Putamen (tissue), 1 donor: ENCODE results near the gene LRRC15.

Experiments used
- DNase-seq: peaks from one replicate; pipeline ENCODE4 v3.0.0-alpha.2; 2016; ENCODE audit warnings: low spot score

LRRC15 gene

DNA sequence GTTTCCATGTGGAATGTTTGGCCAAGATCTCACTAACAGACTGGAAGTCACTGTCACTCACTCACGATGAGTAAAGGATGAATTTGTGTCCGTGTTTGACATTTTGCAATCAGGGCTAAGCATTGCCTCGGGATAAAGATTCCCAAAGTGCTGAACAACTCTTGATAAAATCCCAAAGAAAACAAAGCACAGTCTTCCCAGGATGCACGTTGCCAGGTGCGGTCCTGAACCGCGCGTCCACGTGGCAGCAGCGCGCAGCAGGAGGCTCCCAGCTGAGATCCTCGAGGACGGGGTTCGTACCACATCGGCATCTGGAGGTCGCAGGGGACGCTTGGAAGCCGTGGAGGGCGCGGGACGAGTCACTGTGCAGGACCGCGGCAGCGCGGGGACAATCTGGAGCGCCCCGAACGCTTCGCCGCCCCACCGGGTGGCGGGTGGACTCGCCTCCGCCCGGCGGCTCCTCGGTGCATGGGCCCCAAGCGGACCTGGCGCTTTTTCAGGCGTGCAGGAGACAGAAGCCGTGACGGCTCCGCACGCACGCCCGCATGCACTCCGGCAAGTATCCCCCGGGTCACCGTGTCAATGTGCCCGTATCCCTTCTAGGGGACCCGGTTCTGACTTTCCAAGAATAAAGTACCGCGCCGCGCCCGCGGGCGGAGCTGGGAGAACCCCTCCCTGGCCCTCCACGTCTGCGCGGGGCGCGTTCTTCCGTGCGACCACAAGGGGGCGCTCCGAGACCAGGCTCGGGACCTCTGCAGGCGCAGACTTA lies 36.1 kb downstream of the LRRC15 start:
- peak; percentile 82 for DNase-seq

DNA sequence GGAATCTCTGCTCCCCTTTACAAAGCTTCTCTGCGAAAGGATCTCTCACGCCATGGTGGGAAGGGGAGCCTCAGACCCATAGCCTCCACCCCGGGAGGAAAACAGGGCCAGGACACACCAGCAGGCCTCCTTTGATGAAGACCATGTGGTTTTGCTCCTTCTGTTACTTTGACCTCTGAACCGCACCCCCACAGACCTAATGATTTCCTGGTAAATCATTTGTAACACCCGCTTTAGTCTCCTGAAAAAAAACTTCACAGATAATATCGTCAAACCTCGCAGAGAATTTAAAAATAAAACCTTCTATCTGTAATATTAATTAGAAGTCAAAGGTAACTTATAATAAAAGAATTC lies 36.7 kb downstream of the LRRC15 start:
- DNase-seq = no peak

DNA sequence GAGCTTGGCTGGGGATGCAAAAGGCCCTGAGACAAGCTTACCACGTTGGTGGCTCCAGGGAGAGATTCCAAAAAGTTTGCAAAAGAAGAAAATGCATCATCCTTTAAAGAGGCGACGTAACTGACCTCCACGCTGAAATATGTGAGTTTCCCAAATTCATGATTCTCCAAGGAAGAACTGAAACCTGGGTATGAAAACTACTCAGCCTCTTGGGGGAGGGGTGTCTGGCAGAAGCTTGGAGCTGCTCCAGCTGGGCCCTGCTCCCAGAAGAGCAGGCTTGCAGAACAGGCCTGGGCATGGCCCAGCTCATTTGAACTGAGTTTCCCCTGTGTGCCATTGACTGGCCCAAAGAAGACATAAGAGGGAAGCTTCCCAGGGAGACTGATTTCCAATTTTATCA lies 39.0 kb downstream of the LRRC15 start:
- DNase-seq = peak; percentile 41

DNA sequence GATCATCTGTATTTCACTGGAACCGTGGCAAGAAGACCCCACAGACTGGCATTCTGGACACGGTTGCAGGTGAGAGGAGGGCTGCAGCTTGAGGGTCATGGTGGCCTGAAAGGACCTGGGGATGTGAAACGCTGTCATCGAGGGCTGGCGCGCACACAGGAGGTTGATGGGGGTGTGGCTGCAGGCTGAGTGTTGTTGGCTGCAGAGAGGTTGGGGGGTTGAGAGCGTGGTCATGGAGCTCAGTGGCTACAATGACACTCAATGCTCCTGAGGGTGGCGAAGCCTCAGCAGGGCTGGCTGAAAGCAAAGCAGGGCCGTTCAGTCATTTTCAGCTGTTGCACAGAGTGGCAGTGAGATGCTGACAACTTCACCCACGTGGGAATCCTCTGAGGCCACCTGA lies 39.4 kb downstream of the LRRC15 start:
- no peak for DNase-seq

DNA sequence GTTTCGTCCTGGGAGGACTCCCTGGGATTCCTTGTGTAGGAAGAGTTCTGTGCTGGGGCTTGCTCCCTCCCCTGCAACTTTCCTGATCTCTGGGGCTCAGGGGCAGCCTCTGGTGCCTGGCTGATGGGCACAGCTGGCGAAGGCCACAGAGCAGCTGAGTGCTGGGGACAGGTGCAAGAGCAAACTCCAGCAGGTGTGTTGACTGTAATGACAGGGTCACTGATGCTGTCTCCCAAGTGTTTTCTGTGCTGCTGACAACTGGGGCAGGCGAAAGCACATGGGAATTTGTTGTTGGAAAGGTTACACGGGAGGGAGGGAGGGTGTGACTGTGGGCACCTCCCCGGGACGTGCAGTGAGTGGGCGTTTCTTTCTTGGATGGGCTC lies 40.0 kb downstream of the LRRC15 start:
- no peak for DNase-seq

DNA sequence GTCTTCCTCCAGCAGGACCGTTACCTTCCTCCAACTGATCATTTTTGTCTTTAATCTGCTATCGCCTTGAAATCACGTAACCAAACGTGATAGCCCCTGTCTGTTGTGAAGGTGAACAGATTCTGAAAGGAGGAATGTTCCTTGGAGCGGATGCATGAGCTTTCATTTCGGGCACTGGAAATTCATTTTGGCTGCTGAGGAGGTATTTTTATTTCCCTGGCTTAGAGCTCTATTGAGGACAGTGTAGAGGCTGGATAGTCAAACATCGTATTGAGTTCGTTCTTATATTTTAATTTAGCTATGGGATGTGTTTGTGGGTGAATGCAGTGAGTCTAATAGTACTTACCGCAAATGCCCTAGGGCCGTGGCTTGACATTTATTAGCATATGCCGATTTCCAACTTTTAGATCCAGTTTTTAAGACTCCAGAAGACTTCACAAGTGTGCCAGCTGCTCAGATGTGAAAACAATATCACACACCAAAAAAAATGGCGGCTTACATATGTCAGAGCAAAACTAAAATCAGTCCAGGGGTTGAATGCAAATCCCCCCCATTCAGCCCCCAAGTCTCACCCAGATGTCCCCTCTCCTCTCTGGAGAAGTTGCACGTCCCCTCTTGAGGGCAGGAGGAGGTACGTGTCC lies 40.5 kb downstream of the LRRC15 start:
- DNase-seq = no peak

DNA sequence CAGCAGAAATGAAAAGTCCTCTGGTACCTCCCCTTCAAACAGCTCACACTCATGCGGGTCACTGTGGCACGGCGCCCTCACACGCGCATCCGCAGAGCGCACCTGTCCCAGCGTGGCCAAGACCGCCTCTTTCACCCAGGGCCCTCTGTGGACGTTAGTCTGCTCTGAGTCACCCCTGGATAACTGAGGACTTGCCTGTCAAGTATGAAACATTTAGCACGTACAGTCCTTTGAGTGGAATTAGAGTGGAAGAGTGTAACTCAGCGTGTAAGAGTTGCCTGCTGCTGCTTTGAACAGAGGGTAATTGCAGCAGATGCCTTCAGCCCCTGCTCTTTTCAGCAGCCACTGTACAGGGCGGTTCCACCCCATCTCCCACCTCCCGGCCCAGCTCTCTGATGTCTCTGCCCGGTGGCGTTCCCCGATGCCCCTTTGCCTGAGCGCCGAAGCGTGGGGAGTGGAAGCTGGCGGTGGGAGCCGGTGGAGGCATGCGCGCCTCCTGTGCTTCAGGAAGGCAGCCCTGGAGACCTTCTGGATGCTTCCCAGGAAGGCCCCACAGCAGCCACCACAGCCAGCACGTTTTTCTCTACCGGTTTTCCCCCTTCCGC lies 41.4 kb downstream of the LRRC15 start:
- DNase-seq = no peak

DNA sequence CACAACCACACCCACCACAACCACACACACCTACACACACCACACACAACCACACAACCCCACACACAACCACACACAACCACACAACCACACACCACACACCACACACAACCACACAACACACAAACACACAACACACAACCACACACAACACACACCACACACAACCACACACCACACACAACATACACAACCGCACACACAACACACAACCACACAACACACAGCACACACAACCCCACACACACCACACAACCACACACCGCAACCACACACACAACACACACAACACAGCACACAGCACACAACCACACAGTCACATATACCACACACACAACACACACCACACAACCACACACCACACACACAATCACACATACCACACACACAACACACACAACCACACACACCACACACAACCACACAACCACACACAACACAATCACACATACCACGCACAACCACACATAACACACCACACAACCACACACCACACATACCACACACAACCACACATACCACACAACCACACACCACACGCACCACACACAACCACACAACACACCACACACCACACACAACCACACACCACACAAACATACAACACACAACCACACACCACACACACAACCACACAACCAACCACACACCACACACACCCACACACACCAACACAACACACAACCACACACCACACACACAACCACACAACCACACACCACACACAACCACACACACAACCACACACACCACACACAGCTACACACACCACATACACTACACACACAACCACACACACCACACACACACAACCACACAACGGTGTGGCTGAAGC lies 42.1 kb downstream of the LRRC15 start:
- no peak for DNase-seq

DNA sequence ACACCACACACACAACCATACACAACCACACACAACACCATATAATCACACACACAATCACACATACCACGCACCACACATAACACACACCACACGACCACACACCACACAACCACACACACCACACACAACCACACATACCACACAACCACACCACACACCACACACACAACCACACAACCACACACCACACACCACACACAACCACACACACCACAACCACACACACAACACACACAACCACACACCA lies 42.6 kb downstream of the LRRC15 start:
- no peak for DNase-seq

DNA sequence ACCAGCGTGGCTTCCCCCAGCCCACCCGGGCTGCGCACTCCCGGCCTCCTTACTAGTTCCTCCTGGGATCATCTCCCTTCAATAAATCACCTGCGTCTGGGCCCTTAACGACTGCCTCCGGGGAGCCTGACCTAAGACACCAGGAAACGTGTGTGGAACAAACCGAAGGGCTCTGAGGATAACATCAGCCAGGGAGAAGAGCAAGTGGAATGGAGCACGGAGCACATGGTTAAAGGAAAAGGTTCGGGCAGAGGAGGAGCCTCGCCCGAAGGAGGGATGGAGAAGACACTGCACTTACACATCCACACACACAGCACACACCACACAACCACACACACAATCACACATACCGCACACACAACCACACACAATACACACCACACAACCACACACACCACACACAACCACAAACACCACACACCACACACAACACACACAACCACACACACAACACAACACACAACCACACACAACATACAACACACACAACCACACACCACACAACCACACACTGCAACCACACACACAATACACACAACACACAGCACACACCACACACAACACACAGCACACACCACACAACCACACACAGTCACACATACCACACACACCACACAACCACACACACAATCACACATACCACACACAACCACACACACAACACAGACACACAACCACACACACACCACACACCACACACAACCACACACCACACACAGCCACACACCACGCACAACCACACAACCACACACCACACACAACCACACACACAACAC lies 43.2 kb downstream of the LRRC15 start:
- DNase-seq = no peak

DNA sequence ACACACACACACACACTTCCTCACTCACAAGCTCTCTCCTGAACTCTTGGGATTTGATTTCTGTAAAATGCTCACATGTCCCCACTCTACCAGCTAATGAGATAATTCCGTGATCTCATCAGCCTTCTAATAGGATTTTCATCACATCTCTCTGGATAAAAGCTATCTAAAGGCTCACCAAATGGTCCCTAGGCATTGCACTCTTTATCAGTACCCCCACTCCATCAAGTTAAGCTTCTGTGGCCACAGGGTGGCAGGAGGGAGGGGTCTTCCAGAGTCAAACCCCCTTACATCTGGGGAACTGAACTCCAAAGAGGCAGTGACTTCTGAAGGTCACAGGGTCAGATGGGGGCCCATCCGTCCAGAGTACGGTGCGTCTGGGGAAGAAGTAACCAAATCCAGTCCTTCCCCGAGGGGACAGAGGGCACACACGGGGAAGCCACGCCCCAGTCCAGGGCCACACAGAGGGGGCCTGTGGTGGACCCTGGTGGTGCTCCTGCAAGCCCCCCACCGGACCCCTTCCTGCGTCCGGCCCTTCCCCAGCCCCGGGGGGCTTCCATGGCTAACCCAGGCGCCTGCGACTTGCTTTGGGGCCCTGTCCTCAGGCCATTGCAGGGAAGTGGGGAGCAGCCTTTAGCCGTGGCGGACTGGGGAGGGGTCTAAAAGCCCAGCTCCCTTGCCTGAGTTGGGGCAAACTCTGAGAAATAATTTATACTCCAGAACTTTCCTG lies 44.0 kb downstream of the LRRC15 start:
- DNase-seq = no peak

DNA sequence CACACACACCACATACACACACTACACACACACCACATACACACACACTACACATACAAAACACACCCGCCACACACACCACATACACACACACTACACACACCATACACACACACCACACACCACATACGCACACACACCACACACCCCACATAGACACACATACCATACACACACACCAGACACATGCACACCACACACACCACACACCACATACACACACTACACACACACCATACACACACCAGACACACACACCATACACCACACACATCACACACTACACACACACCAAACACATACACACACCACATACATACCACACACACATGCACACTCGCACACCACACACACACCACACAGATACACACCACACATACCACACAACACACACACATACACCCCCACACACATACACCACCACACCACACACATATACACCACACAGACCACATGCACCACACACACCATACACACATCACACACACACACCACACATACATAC lies 44.7 kb downstream of the LRRC15 start:
- no peak for DNase-seq

DNA sequence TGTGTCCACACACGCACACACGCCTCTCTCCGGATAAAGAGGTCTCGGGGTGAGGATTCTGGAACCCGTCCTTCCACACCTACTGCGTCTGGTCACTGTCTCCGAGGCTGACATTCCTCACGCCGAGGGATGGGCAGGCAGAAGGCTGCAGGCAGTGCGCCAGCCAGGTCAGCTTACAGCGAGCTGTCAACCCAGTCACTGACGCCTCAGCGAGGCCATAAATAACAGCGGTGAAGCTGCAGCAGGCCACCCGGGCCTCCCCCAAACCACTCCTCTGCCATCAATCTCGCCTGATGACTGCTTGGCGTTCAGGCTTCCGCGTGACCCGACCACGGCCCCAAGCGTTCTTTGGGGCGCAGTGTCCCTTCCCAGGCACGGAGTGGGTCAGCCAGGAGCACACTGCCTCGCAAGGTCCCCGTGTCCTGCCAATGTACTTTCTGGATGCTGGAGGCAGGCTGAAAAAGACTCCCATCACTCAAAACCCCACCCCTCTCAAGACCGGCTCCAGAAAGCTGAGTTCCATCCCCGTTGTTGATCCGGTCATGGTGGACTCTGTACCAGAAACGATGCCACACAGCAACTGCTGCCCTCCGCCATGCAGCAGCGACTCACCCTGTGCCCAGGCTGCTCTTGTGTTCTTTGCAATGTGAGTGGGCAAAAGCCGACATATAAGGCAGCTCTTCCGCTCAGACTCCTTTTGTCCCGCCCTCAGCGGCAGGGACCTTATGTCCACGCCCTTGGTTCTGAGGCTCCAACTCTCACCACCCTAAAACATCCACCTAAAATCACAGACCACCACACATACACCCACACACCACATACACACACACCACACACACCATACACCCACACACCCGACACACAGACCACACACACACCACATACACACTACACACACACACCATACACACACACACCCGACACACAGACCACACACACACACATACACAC lies 45.5 kb downstream of the LRRC15 start:
- no peak for DNase-seq

DNA sequence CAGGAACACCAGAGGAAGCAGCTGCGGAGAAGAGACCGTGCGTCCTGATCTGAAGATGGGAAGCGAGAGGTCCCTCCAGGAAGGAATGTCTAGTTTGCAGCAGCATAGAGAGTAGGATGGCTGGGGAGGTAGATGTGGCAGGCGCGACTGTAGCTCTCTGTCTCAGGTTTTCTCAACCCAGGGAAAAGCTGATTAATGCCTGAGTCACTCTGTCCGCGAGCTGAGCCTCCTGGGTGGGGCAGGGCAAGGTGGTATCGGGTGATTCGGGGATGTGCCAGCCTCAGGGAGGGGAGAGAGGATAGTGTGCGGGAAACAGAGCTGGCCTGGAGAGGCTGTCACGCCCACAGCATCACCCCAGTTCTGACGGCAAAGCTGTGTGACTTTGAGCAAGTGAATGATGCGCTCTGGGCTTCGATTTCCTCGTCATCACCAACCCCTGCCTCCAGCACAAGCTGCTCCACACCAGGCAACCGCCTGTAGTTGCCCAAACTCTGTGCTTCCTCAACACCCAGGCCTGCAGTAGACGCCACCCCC lies 46.8 kb downstream of the LRRC15 start:
- no peak for DNase-seq

DNA sequence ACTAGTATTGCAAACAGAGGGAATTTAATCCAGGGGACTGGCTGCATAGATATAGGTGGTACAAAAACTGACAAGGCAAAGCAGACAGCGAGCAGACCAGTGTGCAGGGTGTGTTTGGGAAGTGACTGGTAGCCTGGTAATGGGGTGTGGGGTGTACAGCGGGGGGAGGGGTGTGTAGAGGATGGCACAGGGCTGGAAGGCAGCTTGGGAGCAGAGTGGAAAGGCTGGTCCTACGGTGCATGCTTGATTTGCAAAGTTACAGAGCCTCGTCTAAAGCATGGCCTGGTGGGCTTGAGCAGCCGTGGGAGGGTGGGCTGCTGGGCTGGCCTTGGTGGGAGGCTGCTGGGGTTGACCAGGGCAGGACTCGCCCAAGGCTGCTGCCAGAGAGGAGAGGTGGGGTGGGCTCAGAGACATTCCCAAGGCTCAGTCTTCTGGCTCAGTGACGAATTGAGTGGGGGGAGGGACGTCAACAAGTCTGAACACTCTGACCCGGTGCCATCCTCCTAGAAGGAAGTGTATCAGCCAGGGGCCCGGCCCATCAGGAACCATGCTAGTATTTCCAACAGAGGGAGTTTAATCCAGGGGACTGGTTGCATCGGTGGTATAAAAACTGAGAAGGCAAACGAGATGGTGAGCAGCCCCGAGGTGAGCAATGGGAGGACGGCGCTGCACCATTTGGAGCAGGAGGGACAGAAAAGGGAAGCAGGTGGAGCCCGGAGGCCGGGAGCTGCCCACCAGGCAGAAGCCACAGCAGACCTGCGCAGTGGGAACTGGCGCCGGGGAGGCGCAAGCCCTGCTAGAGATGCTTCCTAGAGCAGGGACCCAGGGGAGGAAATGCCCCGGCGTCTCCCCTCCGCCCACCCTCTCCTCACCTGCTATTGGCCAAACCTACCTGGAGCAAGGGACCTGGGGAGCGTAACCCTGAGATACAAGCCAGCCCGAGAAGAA lies 47.6 kb downstream of the LRRC15 start:
- no peak for DNase-seq

DNA sequence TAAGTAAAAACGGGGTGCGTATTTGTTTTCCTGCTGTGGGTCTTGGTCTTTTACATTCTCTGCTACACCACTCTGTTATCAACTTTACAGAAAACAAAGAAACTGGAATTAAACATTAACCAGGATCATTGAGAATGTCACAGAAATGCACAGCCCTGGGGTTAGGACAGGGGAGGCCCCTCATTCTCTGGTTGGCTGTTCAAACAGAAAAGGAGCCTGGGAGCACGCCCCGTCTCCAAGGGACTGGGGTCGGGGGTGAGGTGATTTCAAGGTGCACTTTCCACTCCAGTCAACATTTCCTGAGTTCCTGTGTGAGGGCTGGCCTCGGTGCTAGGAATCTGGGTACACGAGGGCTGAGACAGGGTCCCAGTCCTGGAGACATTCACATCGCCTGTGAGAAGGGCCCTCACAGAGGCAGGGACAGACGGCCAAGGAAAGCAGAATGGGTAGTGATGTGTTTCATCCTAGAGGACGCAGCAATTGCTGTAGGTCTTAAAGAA lies 48.7 kb downstream of the LRRC15 start:
- DNase-seq = no peak

DNA sequence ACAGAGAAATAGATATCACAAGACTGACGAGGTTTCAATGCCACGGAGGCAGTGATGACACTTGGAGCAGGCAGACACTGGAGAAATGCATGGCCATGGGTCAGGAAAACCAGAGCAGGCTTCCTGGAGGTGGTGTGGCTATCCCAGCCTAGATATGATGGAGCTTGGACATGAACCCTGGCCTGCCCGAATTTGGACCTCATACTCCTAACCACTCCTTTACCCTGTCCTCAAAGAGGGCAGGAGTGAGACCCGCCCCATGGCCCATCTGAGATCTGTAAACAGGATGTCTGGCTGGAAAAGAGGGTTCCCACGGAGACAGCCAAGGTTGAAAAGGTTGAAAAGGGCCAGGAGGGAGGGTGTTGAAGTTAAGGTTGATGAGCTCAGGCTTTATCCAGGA lies 49.4 kb downstream of the LRRC15 start:
- no peak for DNase-seq

DNA sequence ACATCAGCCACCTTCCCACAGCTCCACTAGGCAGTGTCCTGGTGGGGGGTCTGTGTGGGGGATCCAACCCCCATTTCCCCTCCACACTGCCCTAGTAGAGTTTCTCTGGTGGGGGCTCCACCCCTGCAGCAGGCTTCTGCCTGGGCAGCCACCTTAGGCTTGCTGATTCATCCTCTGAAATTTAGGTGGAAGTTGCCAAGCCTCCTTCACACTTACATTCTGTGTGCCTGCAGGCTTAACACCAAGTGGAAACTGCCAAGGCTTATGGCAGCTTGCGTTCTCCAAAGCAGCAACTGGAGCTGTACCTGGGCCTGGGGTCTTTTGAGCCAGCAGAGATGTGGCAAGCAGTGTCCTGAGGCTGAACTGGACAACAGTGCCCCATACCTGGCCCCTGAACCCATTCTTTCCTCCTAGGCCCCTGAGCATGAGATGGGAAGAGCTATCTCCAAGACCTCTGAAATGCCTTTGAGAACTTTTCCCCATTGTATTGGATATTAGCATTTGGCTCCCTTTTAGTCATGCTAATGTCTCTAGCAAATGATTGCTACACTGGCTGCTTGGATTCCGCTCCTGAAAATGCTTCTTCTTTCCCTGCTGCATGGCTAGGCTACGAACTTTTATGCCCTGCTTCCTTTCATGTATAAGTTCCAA lies 50.9 kb downstream of the LRRC15 start:
- no peak for DNase-seq
